ENCODE measurements around the gene PAK5.

DNA sequence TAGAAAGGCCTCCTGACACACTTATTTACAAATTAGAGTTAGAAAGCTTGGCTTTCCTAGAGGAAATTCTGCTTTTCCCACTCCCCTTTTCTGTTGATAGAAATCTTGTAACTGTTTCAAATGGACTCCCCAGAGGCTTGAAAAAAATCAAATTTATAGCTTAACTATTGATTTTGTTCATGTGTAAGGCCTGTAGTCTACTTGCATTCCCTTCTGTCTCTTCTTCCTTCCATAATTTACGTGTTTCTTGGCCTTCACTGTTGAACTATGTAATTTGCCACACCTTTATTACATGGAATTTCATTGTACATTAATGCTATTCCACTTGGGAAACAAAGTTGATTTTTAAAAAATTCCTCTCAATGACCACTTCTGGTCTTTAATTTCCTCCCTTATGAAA lies 243.1 kb downstream of the PAK5 start:
- TF ChIP-seq POLR2AphosphoS5 (IDR thresholded peaks at IDR 0.05; ENCODE audit: low read depth, low read length) (no peak), BHLHE40 (IDR thresholded peaks at IDR 0.05; ENCODE audit: low read length) (no peak), GABPA (IDR thresholded peaks at IDR 0.05; ENCODE audit: low read depth, low read length) (no peak), GABPA (CRISPR knock-in tag; IDR thresholded peaks at IDR 0.05; ENCODE audit: low read depth) (no peak), SMAD3 (CRISPR knock-in tag; IDR thresholded peaks at IDR 0.05) (no peak), EZH2 (conservative IDR thresholded peaks at IDR 0.05; ENCODE audit: low read depth, low read length) (no peak), KMT2A (CRISPR knock-in tag; IDR thresholded peaks at IDR 0.05) (no peak), ZNF282 (IDR thresholded peaks at IDR 0.05; ENCODE audit: partially characterized antibody) (no peak), CEBPB (IDR thresholded peaks at IDR 0.05; ENCODE audit: borderline replicate concordance, low read depth, low read length) (no peak)
- TF ChIP-seq, protein P1, sequence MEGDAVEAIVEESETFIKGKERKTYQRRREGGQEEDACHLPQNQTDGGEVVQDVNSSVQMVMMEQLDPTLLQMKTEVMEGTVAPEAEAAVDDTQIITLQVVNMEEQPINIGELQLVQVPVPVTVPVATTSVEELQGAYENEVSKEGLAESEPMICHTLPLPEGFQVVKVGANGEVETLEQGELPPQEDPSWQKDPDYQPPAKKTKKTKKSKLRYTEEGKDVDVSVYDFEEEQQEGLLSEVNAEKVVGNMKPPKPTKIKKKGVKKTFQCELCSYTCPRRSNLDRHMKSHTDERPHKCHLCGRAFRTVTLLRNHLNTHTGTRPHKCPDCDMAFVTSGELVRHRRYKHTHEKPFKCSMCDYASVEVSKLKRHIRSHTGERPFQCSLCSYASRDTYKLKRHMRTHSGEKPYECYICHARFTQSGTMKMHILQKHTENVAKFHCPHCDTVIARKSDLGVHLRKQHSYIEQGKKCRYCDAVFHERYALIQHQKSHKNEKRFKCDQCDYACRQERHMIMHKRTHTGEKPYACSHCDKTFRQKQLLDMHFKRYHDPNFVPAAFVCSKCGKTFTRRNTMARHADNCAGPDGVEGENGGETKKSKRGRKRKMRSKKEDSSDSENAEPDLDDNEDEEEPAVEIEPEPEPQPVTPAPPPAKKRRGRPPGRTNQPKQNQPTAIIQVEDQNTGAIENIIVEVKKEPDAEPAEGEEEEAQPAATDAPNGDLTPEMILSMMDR (CRISPR knock-in tag; IDR thresholded peaks at IDR 0.05): no peak
- TF ChIP-seq, protein P2, sequence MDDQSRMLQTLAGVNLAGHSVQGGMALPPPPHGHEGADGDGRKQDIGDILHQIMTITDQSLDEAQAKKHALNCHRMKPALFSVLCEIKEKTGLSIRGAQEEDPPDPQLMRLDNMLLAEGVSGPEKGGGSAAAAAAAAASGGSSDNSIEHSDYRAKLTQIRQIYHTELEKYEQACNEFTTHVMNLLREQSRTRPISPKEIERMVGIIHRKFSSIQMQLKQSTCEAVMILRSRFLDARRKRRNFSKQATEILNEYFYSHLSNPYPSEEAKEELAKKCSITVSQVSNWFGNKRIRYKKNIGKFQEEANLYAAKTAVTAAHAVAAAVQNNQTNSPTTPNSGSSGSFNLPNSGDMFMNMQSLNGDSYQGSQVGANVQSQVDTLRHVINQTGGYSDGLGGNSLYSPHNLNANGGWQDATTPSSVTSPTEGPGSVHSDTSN (CRISPR knock-in tag; IDR thresholded peaks at IDR 0.05; ENCODE audit: borderline replicate concordance): no peak
- TF ChIP-seq, protein P3, sequence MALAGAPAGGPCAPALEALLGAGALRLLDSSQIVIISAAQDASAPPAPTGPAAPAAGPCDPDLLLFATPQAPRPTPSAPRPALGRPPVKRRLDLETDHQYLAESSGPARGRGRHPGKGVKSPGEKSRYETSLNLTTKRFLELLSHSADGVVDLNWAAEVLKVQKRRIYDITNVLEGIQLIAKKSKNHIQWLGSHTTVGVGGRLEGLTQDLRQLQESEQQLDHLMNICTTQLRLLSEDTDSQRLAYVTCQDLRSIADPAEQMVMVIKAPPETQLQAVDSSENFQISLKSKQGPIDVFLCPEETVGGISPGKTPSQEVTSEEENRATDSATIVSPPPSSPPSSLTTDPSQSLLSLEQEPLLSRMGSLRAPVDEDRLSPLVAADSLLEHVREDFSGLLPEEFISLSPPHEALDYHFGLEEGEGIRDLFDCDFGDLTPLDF (CRISPR knock-in tag; IDR thresholded peaks at IDR 0.05): no peak
